HepG2 (cell line): ENCODE measurements around the gene NRL. TPM values are rescaled to one million over a fixed set of nuclear protein-coding genes. Genes with fewer than 3 reads are reported as not detected.

ENCODE experiments used
- ATF1 ChIP-seq: IDR thresholded peaks from 2 replicates; pipeline ENCODE4 v1.6.1; 2016; ENCODE audit warnings: mild to moderate bottlenecking, control low read depth
- DMTF1 ChIP-seq: sonication (generic); formaldehyde crosslinking; IDR thresholded peaks from 2 replicates; pipeline ENCODE4 v1.4.0; 2020; ENCODE audit warnings: mild to moderate bottlenecking, missing genetic modification reagents
- DPF2 ChIP-seq: sonication (generic); formaldehyde crosslinking; IDR thresholded peaks from 2 replicates; pipeline ENCODE4 v1.4.0; 2020; ENCODE audit warnings: mild to moderate bottlenecking, low read depth, missing genetic modification reagents, borderline replicate concordance
- EED ChIP-seq: sonication (generic); formaldehyde crosslinking; IDR thresholded peaks from 2 replicates; pipeline ENCODE4 v1.5.0; 2020; ENCODE audit warnings: mild to moderate bottlenecking, missing genetic modification reagents
- ELF1 ChIP-seq: sonication (generic); formaldehyde crosslinking; IDR thresholded peaks from 2 replicates; pipeline ENCODE4 v1.4.0; 2020; ENCODE audit warnings: missing genetic modification reagents
- EP300 ChIP-seq, 3 experiments: sonication (generic) in 1 of 3; formaldehyde crosslinking in 1 of 3; IDR thresholded peaks; 2 replicates each; pipeline versions ENCODE4 v1.5.1 to v1.6.1; 2011 to 2020; ENCODE audit warnings: low read depth in 2 of 3, low read length in 2 of 3, borderline replicate concordance in 1 of 3, improper control_type of control experiment in 1 of 3, mild to moderate bottlenecking in 1 of 3, missing genetic modification reagents in 1 of 3, moderate library complexity in 1 of 3
- KDM5A ChIP-seq: fragments of 200-600 bp; sonication (generic); IDR thresholded peaks from 2 replicates; pipeline ENCODE4 v1.7.0; 2018; ENCODE audit warnings: antibody characterized with exemption, mild to moderate bottlenecking, low read length, borderline replicate concordance
- MEF2D ChIP-seq: sonication (generic); formaldehyde crosslinking; IDR thresholded peaks from 2 replicates; pipeline ENCODE4 v1.5.1; 2020; ENCODE audit warnings: mild to moderate bottlenecking, missing genetic modification reagents
- MLXIP ChIP-seq: sonication (generic); formaldehyde crosslinking; IDR thresholded peaks from 2 replicates; pipeline ENCODE4 v1.9.0; 2021; ENCODE audit warnings: missing genetic modification reagents, borderline replicate concordance
- MZF1 ChIP-seq: sonication (generic); formaldehyde crosslinking; IDR thresholded peaks from 2 replicates; pipeline ENCODE4 v1.8.1; 2023; ENCODE audit warnings: mild to moderate bottlenecking, missing genetic modification reagents, borderline replicate concordance
- NFRKB ChIP-seq: fragments of 450-650 bp; IDR thresholded peaks from 2 replicates; pipeline ENCODE4 v1.6.1; 2017
- SMARCC2 ChIP-seq: fragments of 450-650 bp; IDR thresholded peaks from 2 replicates; pipeline ENCODE4 v1.6.1; 2017; ENCODE audit warnings: antibody characterized with exemption, mild to moderate bottlenecking
- ZBTB25 ChIP-seq: IDR thresholded peaks from 2 replicates; pipeline ENCODE4 v1.6.1; 2018; ENCODE audit warnings: missing genetic modification reagents
- ZBTB42 ChIP-seq: sonication (generic); formaldehyde crosslinking; IDR thresholded peaks from 2 replicates; pipeline ENCODE4 v1.5.0; 2020; ENCODE audit warnings: mild to moderate bottlenecking, missing genetic modification reagents
- ZC3H4 ChIP-seq: sonication (generic); formaldehyde crosslinking; IDR thresholded peaks from 2 replicates; pipeline ENCODE4 v1.4.0; 2020; ENCODE audit warnings: missing genetic modification reagents, borderline replicate concordance
- ZIK1 ChIP-seq: sonication (generic); formaldehyde crosslinking; IDR thresholded peaks from 2 replicates; pipeline ENCODE4 v1.5.0; 2020; ENCODE audit warnings: mild to moderate bottlenecking, low read depth, missing genetic modification reagents, borderline replicate concordance
- ZNF556 ChIP-seq: sonication (generic); formaldehyde crosslinking; IDR thresholded peaks from 2 replicates; pipeline ENCODE4 v1.4.0; 2020; ENCODE audit warnings: mild to moderate bottlenecking, missing genetic modification reagents, borderline replicate concordance
- ZNF614 ChIP-seq: IDR thresholded peaks from 2 replicates; pipeline ENCODE4 v1.6.1; 2018; ENCODE audit warnings: missing biosample characterization, missing genetic modification reagents, inconsistent platforms, borderline replicate concordance
- ZNF737 ChIP-seq: sonication (generic); formaldehyde crosslinking; IDR thresholded peaks from 2 replicates; pipeline ENCODE4 v1.5.0; 2020; ENCODE audit warnings: missing genetic modification reagents, mild to moderate bottlenecking, borderline replicate concordance
- polyA plus RNA-seq, 8 experiments: library from polyadenylated mRNA; depleted of rRNA in 3 of 8; stranded (reverse) in 7 of 8; unstranded in 1 of 8; fragments of >200 nt; fragmentation: Illumina TruSeq in 4 of 8; extraction: Trizol in 4 of 8; gene quantifications; 2 replicates each; pipeline versions ENCODE4 v1.2.1 to v1.2.3, GENCODE V29; 2011 to 2016; ENCODE audit warnings: low read depth in 4 of 8, missing spikeins in 1 of 8, mixed read lengths in 1 of 8; ENCODE audit not compliant: insufficient read depth in 1 of 8
- total RNA-seq, 5 experiments: library from RNA; depleted of rRNA; stranded (reverse); fragments of >200 nt; fragmentation: Illumina TruSeq; extraction: Trizol; gene quantifications; 2 replicates each; pipeline ENCODE4 v1.2.3, GENCODE V29; 2016; ENCODE audit warnings: low read depth in 1 of 5

The NRL gene
- total and polyA plus RNA-seq, 2 of the 13 experiments (the other 11 are each of a cell fraction or from before 2014, with no cell fraction given): 2.5 to 4.7 TPM

- TF ChIP-seq ZBTB25 (CRISPR knock-in tag) (no peak; the same call in 1 of the 2 replicates), MEF2D (no peak; the same call in 1 of the 2 replicates), ZBTB42 (CRISPR knock-in tag) (peak; percentile 86; the same call in 1 of the 2 replicates), DMTF1 (CRISPR knock-in tag) (no peak), ELF1 (CRISPR knock-in tag) (no peak), DPF2 (CRISPR knock-in tag) (0 out of 2 replicates have a peak, but pooled peaks have one; percentile 41), MLXIP (CRISPR knock-in tag) (no peak), EED (no peak), ZNF737 (CRISPR knock-in tag) (no peak), ZNF556 (no peak), ZIK1 (CRISPR knock-in tag) (peak; percentile 68; the same call in 1 of the 2 replicates), SMARCC2 (no peak), KDM5A (peak; percentile 91; the same call in 1 of the 2 replicates), ZC3H4 (0 out of 2 replicates have a peak, but pooled peaks have one; percentile 35), ZNF614 (no peak; the same call in 1 of the 2 replicates), EP300 (IDR thresholded peaks at IDR 0.05; ENCODE audit: low read depth in 2 of 2, low read length in 2 of 2) (no peak), EP300 (CRISPR knock-in tag; IDR thresholded peaks at IDR 0.05; ENCODE audit: borderline replicate concordance) (peak; percentile 3; the same call in 1 of the 2 replicates), ATF1 (no peak), MZF1 (CRISPR knock-in tag) (peak; percentile 98), NFRKB (no peak)
Observed at GRCh38 chr14:24115422-24116127, 826 bp upstream of the NRL start (continued).
